ENCODE measurements around the gene KLHDC4.

The KLHDC4 gene

GRCh38 chr16:87806641-87807546 lies 41.1 kb upstream of the KLHDC4 start:
- CTCF ChIA-PET, result interaction anchor here (0.8 to 3.2 kb wide), 15 partner anchors 9 to 65 kb away, joined by 3 to 28 read pairs (median 4); no protein-coding TSS in a partner anchor
- DNase-seq (ENCODE audit: low read depth, low spot score), result peak; percentile 63
- TF ChIP-seq CTCF (IDR thresholded peaks at IDR 0.05; ENCODE audit: insufficient read depth, low read length, missing control alignments), result no peak
- POLR2A ChIA-PET, result interaction anchor here (0.7 to 1.9 kb wide), 9 partner anchors 13 to 62 kb away, joined by 3 to 10 read pairs (median 4); partner anchors contain the start of gene SLC7A5
- H3K4me3 ChIP-seq (ENCODE audit: low read depth, low read length), result peak overlapping the region; percentile 52

GRCh38 chr16:87806261-87806640 lies 40.5 kb upstream of the KLHDC4 start:
- CTCF ChIA-PET, result interaction anchor here (0.8 to 3.2 kb wide), 10 partner anchors 10 to 65 kb away, joined by 3 to 28 read pairs (median 6); no protein-coding TSS in a partner anchor

GRCh38 chr16:87803385-87803784 lies 37.6 kb upstream of the KLHDC4 start:
- ChIA-PET POLR2A (interaction anchor here (1.5 to 1.7 kb wide), 2 partner anchors 23 to 66 kb away, joined by 3 to 5 read pairs; partner anchors contain the start of gene SLC7A5), CTCF (interaction anchor here (0.8 to 2.9 kb wide), 3 partner anchors 12 to 68 kb away, joined by 3 to 9 read pairs (median 6); no protein-coding TSS in a partner anchor)
- no peak for DNase-seq (ENCODE audit: low read depth, low spot score)
- H3K4me3 ChIP-seq (ENCODE audit: low read depth, low read length), result no peak overlapping the region
- TF ChIP-seq CTCF (IDR thresholded peaks at IDR 0.05; ENCODE audit: insufficient read depth, low read length, missing control alignments), result no peak

More at GRCh38 chr16:87806261-87806640, 40.5 kb upstream of the KLHDC4 start:
- no peak for TF ChIP-seq CTCF (IDR thresholded peaks at IDR 0.05; ENCODE audit: insufficient read depth, low read length, missing control alignments)
- no peak for DNase-seq (ENCODE audit: low read depth, low spot score)
- peak overlapping the region; percentile 52 for H3K4me3 ChIP-seq (ENCODE audit: low read depth, low read length)
- POLR2A ChIA-PET, result interaction anchor here (0.7 to 1.9 kb wide), 9 partner anchors 12 to 63 kb away, joined by 3 to 10 read pairs (median 4); partner anchors contain the start of gene SLC7A5

GRCh38 chr16:87802670-87803069 lies 36.9 kb upstream of the KLHDC4 start:
- H3K4me3 ChIP-seq (ENCODE audit: low read depth, low read length), result no peak overlapping the region
- no peak for TF ChIP-seq CTCF (IDR thresholded peaks at IDR 0.05; ENCODE audit: insufficient read depth, low read length, missing control alignments)
- POLR2A ChIA-PET, result interaction anchor here (1.1 to 1.7 kb wide), 2 partner anchors 22 to 68 kb away, joined by 3 to 5 read pairs; no protein-coding TSS in a partner anchor
- CTCF ChIA-PET, result interaction anchor here (1.5 kb wide), 1 partner anchor 69 kb away, joined by 6 read pairs; no protein-coding TSS in a partner anchor
- no peak for DNase-seq (ENCODE audit: low read depth, low spot score)

- POLR2A ChIA-PET, result interaction anchor here (1.1 kb wide), 1 partner anchor 69 kb away, joined by 3 read pairs; no protein-coding TSS in a partner anchor
These were observed 36.0 kb upstream of the KLHDC4 start for GRCh38 chr16:87801679-87802259.

More at GRCh38 chr16:87801679-87802259, 36.0 kb upstream of the KLHDC4 start:
- H3K4me3 ChIP-seq (ENCODE audit: low read depth, low read length), result no peak overlapping the region
- CTCF ChIA-PET, result interaction anchor here (0.8 to 1.7 kb wide), 3 partner anchors 10 to 69 kb away, joined by 3 to 7 read pairs (median 4); no protein-coding TSS in a partner anchor
- no peak for DNase-seq (ENCODE audit: low read depth, low spot score)
- no peak for TF ChIP-seq CTCF (IDR thresholded peaks at IDR 0.05; ENCODE audit: insufficient read depth, low read length, missing control alignments)
